HG02642 (cell line): ENCODE measurements around the gene MANBA.
"Not testable (repeated sequence)": the region's sequence is repeated elsewhere in the genome, so short reads cannot be mapped to it uniquely, and the experiment has no call there.

ENCODE experiments used
- ATAC-seq: cut with Tn5 transposase; IDR thresholded peaks from one replicate; pipeline ENCODE4 v1.9.1; 2021; ENCODE audit warnings: mild to moderate bottlenecking; ENCODE audit not compliant: unreplicated experiment, poor library complexity

The MANBA gene

GRCh38 chr4:102726919-102727318 is 33.8 kb downstream of the MANBA start:
- ATAC-seq: not testable (repeated sequence)

- ATAC-seq: no peak
These were observed 34.7 kb downstream of the MANBA start for GRCh38 chr4:102726068-102726467.

- no peak for ATAC-seq
These were observed 35.5 kb downstream of the MANBA start for GRCh38 chr4:102725229-102725628.

- ATAC-seq: no peak
These were observed 37.3 kb downstream of the MANBA start for GRCh38 chr4:102723511-102723910.

GRCh38 chr4:102722740-102723139 is 38.0 kb downstream of the MANBA start:
- ATAC-seq: no peak

GRCh38 chr4:102718833-102719575 is 41.8 kb downstream of the MANBA start:
- not testable (repeated sequence) for ATAC-seq

- ATAC-seq: no peak
These were observed 43.2 kb downstream of the MANBA start for GRCh38 chr4:102717448-102718092.

GRCh38 chr4:102715057-102715456 is 45.7 kb downstream of the MANBA start:
- no peak for ATAC-seq

- not testable (repeated sequence) for ATAC-seq
These were observed 47.0 kb downstream of the MANBA start for GRCh38 chr4:102713774-102714173.

- no peak for ATAC-seq
These were observed 47.7 kb downstream of the MANBA start for GRCh38 chr4:102713096-102713495.

GRCh38 chr4:102710986-102711385 is 49.8 kb downstream of the MANBA start:
- no peak for ATAC-seq

- ATAC-seq: not testable (repeated sequence)
These were observed 51.7 kb downstream of the MANBA start for GRCh38 chr4:102709060-102709459.

- no peak for ATAC-seq
These were observed 53.6 kb downstream of the MANBA start for GRCh38 chr4:102707150-102707549.

- no peak for ATAC-seq
These were observed 55.3 kb downstream of the MANBA start for GRCh38 chr4:102705391-102705935.

GRCh38 chr4:102696758-102697157 is 64.0 kb downstream of the MANBA start:
- ATAC-seq: no peak

GRCh38 chr4:102694791-102695190 is 66.0 kb downstream of the MANBA start:
- ATAC-seq: no peak

- no peak for ATAC-seq
These were observed 66.9 kb downstream of the MANBA start for GRCh38 chr4:102693861-102694260.

GRCh38 chr4:102693262-102693850 is 67.4 kb downstream of the MANBA start:
- no peak for ATAC-seq

- ATAC-seq: no peak
These were observed 68.3 kb downstream of the MANBA start for GRCh38 chr4:102692474-102692873.

- ATAC-seq: peak; percentile 34
These were observed 72.8 kb downstream of the MANBA start for GRCh38 chr4:102687982-102688433.

GRCh38 chr4:102687373-102687981 is 73.3 kb downstream of the MANBA start:
- ATAC-seq: peak; percentile 93
